ENCODE results near the gene ZNF75A. TPM values are rescaled to one million over a fixed set of nuclear protein-coding genes. Genes with fewer than 3 reads are reported as not detected.

The ZNF75A gene
- total RNA-seq, 1 experiment from 2014 or later: 10.3 TPM

DNA sequence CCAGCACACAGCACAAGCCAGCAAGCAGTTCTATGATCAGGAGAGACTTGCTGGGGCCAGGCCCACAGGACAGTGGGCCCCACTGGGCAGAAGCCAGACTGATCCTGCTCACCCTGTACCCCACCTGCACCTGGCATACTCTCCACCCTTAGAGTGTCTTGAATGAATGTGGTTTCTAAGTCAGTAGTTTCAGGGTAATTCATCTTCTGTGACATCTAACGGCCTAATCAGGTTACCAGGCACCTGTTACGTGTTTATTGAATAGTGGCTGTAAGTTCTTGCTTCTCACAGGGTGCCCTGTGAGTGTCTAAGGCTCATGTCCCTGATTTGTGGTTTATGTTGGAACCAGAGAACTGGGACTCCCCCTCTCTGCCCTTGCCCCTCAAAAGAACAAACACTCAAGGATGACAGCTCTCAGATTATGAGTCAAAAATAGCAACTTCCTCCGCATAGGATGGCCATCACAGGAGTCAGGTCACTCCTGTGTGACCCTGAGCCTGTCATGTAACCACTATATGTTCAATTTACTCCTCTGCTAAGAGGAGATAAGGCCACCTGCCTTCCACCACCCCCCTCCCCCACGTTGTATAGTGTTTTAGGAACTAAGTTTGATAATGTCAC lies 43.4 kb downstream of the ZNF75A start:
- ChIA-PET POLR2A (no interaction called here), RAD21 (ENCODE audit: low non-redundant PET in 1 of 2, low total read pairs in 2 of 2, uncharacterized antibody in 2 of 2, unreplicated experiment in 2 of 2) (no interaction called here), CTCF (no interaction called here)
- Histone ChIP-seq H3K9me3 (ENCODE audit: control insufficient read depth in 1 of 2, insufficient read depth in 1 of 2, low read depth in 1 of 2, low read length in 2 of 2) (no peaks in the 10 kb centered on the region), H3K79me2 (ENCODE audit: insufficient read depth, low read length) (no peaks in the 10 kb centered on the region), H3K27me3 (ENCODE audit: insufficient read depth, low read length) (no peaks in the 10 kb centered on the region), H3K27ac (ENCODE audit: low read depth, low read length) (no peak overlapping the region), H3K4me3 (replicated peaks in 1 of 2; ENCODE audit: low read depth in 1 of 2, low read length in 2 of 2) (no peak overlapping the region), H2AFZ (ENCODE audit: low read depth, low read length, poor library complexity, severe bottlenecking) (no peak overlapping the region), H4K20me1 (ENCODE audit: insufficient read depth) (no peaks in the 10 kb centered on the region), H3K36me3 (ENCODE audit: control insufficient read depth in 1 of 2, insufficient read depth in 2 of 2, low read length in 2 of 2) (no peaks in the 10 kb centered on the region), H3K9ac (ENCODE audit: low read length) (no peak overlapping the region), H3K9me2 (ENCODE audit: insufficient read depth) (no peaks in the 10 kb centered on the region), H3K4me2 (ENCODE audit: low read length) (no peak overlapping the region), H3K4me1 (ENCODE audit: control insufficient read depth in 1 of 2, insufficient read depth in 2 of 2, low read length in 2 of 2) (no peaks in the 10 kb centered on the region)
- ATAC-seq (no peak), DNase-seq (ENCODE audit: low read depth, low spot score) (no peak)
- TF ChIP-seq POLR2A (IDR thresholded peaks at IDR 0.05; ENCODE audit: borderline replicate concordance, extremely low read depth, insufficient read depth, insufficient read length) (no peak), SP1 (IDR thresholded peaks at IDR 0.05; ENCODE audit: low read depth) (no peak), EZH2 (IDR thresholded peaks at IDR 0.05) (no peak), CTCF (IDR thresholded peaks at IDR 0.05 in 2 of 3, conservative IDR thresholded peaks at IDR 0.05 in 1 of 3; ENCODE audit: borderline replicate concordance in 1 of 3, insufficient read depth in 1 of 3, low read depth in 2 of 3, low read length in 2 of 3) (no peak), YY1 (IDR thresholded peaks at IDR 0.05; ENCODE audit: extremely low read depth, insufficient replicate concordance, low read depth, low read length) (no peak), TCF7L2 (IDR thresholded peaks at IDR 0.05; ENCODE audit: borderline replicate concordance, extremely low read depth, insufficient read depth, insufficient read length) (no peak), RAD21 (IDR thresholded peaks at IDR 0.05; ENCODE audit: low read depth) (no peak), SRF (IDR thresholded peaks at IDR 0.05; ENCODE audit: low read depth) (no peak), JUND (IDR thresholded peaks at IDR 0.05) (no peak), FOSL1 (IDR thresholded peaks at IDR 0.05; ENCODE audit: low read depth) (no peak), ZFX (IDR thresholded peaks at IDR 0.05) (no peak), ELF1 (IDR thresholded peaks at IDR 0.05; ENCODE audit: borderline replicate concordance, low read depth) (no peak), EGR1 (IDR thresholded peaks at IDR 0.05; ENCODE audit: low read depth) (no peak), ZNF274 (IDR thresholded peaks at IDR 0.05; ENCODE audit: low read depth, low read length) (no peak)
- TF ChIP-seq, protein P1, sequence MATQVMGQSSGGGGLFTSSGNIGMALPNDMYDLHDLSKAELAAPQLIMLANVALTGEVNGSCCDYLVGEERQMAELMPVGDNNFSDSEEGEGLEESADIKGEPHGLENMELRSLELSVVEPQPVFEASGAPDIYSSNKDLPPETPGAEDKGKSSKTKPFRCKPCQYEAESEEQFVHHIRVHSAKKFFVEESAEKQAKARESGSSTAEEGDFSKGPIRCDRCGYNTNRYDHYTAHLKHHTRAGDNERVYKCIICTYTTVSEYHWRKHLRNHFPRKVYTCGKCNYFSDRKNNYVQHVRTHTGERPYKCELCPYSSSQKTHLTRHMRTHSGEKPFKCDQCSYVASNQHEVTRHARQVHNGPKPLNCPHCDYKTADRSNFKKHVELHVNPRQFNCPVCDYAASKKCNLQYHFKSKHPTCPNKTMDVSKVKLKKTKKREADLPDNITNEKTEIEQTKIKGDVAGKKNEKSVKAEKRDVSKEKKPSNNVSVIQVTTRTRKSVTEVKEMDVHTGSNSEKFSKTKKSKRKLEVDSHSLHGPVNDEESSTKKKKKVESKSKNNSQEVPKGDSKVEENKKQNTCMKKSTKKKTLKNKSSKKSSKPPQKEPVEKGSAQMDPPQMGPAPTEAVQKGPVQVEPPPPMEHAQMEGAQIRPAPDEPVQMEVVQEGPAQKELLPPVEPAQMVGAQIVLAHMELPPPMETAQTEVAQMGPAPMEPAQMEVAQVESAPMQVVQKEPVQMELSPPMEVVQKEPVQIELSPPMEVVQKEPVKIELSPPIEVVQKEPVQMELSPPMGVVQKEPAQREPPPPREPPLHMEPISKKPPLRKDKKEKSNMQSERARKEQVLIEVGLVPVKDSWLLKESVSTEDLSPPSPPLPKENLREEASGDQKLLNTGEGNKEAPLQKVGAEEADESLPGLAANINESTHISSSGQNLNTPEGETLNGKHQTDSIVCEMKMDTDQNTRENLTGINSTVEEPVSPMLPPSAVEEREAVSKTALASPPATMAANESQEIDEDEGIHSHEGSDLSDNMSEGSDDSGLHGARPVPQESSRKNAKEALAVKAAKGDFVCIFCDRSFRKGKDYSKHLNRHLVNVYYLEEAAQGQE (IDR thresholded peaks at IDR 0.05; ENCODE audit: low read depth): no peak
- TF ChIP-seq, protein P2, sequence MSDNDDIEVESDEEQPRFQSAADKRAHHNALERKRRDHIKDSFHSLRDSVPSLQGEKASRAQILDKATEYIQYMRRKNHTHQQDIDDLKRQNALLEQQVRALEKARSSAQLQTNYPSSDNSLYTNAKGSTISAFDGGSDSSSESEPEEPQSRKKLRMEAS (IDR thresholded peaks at IDR 0.05): no peak
- TF ChIP-seq, protein P3, sequence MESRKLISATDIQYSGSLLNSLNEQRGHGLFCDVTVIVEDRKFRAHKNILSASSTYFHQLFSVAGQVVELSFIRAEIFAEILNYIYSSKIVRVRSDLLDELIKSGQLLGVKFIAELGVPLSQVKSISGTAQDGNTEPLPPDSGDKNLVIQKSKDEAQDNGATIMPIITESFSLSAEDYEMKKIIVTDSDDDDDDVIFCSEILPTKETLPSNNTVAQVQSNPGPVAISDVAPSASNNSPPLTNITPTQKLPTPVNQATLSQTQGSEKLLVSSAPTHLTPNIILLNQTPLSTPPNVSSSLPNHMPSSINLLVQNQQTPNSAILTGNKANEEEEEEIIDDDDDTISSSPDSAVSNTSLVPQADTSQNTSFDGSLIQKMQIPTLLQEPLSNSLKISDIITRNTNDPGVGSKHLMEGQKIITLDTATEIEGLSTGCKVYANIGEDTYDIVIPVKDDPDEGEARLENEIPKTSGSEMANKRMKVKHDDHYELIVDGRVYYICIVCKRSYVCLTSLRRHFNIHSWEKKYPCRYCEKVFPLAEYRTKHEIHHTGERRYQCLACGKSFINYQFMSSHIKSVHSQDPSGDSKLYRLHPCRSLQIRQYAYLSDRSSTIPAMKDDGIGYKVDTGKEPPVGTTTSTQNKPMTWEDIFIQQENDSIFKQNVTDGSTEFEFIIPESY (IDR thresholded peaks at IDR 0.05; ENCODE audit: extremely low read depth, insufficient replicate concordance, low read length): no peak
- TF ChIP-seq, protein P4, sequence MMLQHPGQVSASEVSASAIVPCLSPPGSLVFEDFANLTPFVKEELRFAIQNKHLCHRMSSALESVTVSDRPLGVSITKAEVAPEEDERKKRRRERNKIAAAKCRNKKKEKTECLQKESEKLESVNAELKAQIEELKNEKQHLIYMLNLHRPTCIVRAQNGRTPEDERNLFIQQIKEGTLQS (IDR thresholded peaks at IDR 0.05): no peak
- intact Hi-C loops (cut with micrococcal nuclease): no loop called here
- BruUV-seq (replicated peaks): no TSS peak
